OCI-LY1 (cell line): ENCODE results near the gene SLC26A9.

Experiments
- H2AFZ ChIP-seq: fragments of 200-600 bp; sonication (generic), shearing (Covaris generic); 2 replicates; pipeline ENCODE4 v1.6.0; 2014; ENCODE audit warnings: antibody characterized with exemption, mild to moderate bottlenecking, low read length
- H3F3A ChIP-seq: fragments of 200-600 bp; sonication (generic), shearing (Covaris generic); 2 replicates; pipeline ENCODE4 v1.6.0; 2014; ENCODE audit warnings: mild to moderate bottlenecking, antibody characterized with exemption, low read length, moderate library complexity; ENCODE audit not compliant: insufficient read depth
- H3K27ac ChIP-seq: fragments of 200-600 bp; sonication (generic); 2 replicates; pipeline ENCODE4 v1.5.1; 2014; ENCODE audit warnings: low read length, mixed run types, mild to moderate bottlenecking, low read depth; ENCODE audit not compliant: poor library complexity, severe bottlenecking
- H3K27me3 ChIP-seq: fragments of 200-600 bp; sonication (generic); 2 replicates; pipeline ENCODE4 v1.6.0; 2014; ENCODE audit warnings: antibody characterized with exemption, mild to moderate bottlenecking, low read length, moderate library complexity; ENCODE audit not compliant: insufficient read depth
- H3K36me3 ChIP-seq: fragments of 200-600 bp; sonication (generic); 2 replicates; pipeline ENCODE4 v1.6.1; 2014; ENCODE audit warnings: mild to moderate bottlenecking, antibody characterized with exemption, low read length, moderate library complexity, mixed read lengths; ENCODE audit not compliant: insufficient read depth
- H3K4me1 ChIP-seq: fragments of 200-600 bp; sonication (generic); 2 replicates; pipeline ENCODE4 v1.5.1; 2014; ENCODE audit warnings: mild to moderate bottlenecking, low read length, moderate library complexity; ENCODE audit not compliant: insufficient read depth, severe bottlenecking
- H3K4me2 ChIP-seq: fragments of 200-600 bp; sonication (generic), shearing (Covaris generic); 2 replicates; pipeline ENCODE4 v1.6.1; 2014; ENCODE audit warnings: low read length
- H3K4me3 ChIP-seq: fragments of 200-600 bp; sonication (generic); 2 replicates; pipeline ENCODE4 v1.5.1; 2014; ENCODE audit warnings: low read length, low read depth, mild to moderate bottlenecking, mixed read lengths; ENCODE audit not compliant: poor library complexity, severe bottlenecking
- H3K79me2 ChIP-seq: fragments of 200-600 bp; shearing (Covaris generic); 2 replicates; pipeline ENCODE4 v1.6.1; 2016; ENCODE audit warnings: mixed run types, low read length, mixed read lengths; ENCODE audit not compliant: insufficient read depth
- H3K9ac ChIP-seq: fragments of 200-600 bp; sonication (generic), shearing (Covaris generic); 2 replicates; pipeline ENCODE4 v1.6.1; 2014; ENCODE audit warnings: mild to moderate bottlenecking, low read length, mixed read lengths
- H3K9me2 ChIP-seq: fragments of 200-600 bp; sonication (generic), shearing (Covaris generic); 2 replicates; pipeline ENCODE4 v1.6.1; 2014; ENCODE audit warnings: low read depth, mild to moderate bottlenecking, low read length, mixed read lengths
- H3K9me3 ChIP-seq: fragments of 200-600 bp; shearing (Covaris generic); 2 replicates; pipeline ENCODE4 v1.6.1; 2014; ENCODE audit warnings: low read length, mixed read lengths
- H4K20me1 ChIP-seq: fragments of 200-600 bp; sonication (generic), shearing (Covaris generic); 2 replicates; pipeline ENCODE4 v1.6.0; 2016; ENCODE audit warnings: mild to moderate bottlenecking, low read length; ENCODE audit not compliant: insufficient read depth
- CTCF ChIP-seq: fragments of 200-600 bp; sonication (generic), shearing (Covaris generic); IDR thresholded peaks from 2 replicates; pipeline ENCODE4 v1.5.1; 2017; ENCODE audit warnings: mild to moderate bottlenecking, antibody characterized with exemption, low read length, moderate library complexity, mixed read lengths
- EZH2 ChIP-seq: fragments of 200-600 bp; sonication (generic), shearing (Covaris generic); IDR thresholded peaks from 2 replicates; pipeline ENCODE4 v1.8.0; 2017; ENCODE audit warnings: borderline replicate concordance, mixed run types, mild to moderate bottlenecking, antibody characterized with exemption, low read length, moderate library complexity, mixed read lengths

SLC26A9 gene

GRCh38 chr1:205920159-205920558 lies 23.1 kb downstream of the SLC26A9 start:
- H3K4me1 ChIP-seq = no peaks in the 10 kb centered on the region
- TF ChIP-seq CTCF (no peak), EZH2 (no peak)
- H3K79me2 ChIP-seq = no peaks in the 10 kb centered on the region
- H3K9me3 ChIP-seq = no peaks in the 10 kb centered on the region
- no peak overlapping the region for H2AFZ ChIP-seq
- no peaks in the 10 kb centered on the region for H4K20me1 ChIP-seq
- no peaks in the 10 kb centered on the region for H3K9me2 ChIP-seq
- no peaks in the 10 kb centered on the region for H3K36me3 ChIP-seq
- no peak overlapping the region for H3K4me2 ChIP-seq
- no peaks in the 10 kb centered on the region; the same call in 1 of the 2 replicates for H3K27me3 ChIP-seq
- no peak overlapping the region for H3K27ac ChIP-seq
- no peaks in the 10 kb centered on the region for H3F3A ChIP-seq
- no peak overlapping the region for H3K9ac ChIP-seq
- H3K4me3 ChIP-seq = no peak overlapping the region

GRCh38 chr1:205918955-205919746 lies 24.1 kb downstream of the SLC26A9 start:
- Histone ChIP-seq H3K9me2 (no peaks in the 10 kb centered on the region), H4K20me1 (no peaks in the 10 kb centered on the region), H3K9ac (no peak overlapping the region), H3K36me3 (no peaks in the 10 kb centered on the region), H3K4me2 (no peak overlapping the region), H3K27ac (no peak overlapping the region), H3K4me1 (no peaks in the 10 kb centered on the region), H2AFZ (no peak overlapping the region), H3K9me3 (no peaks in the 10 kb centered on the region), H3K27me3 (no peaks in the 10 kb centered on the region; the same call in 1 of the 2 replicates), H3K79me2 (no peaks in the 10 kb centered on the region), H3F3A (no peaks in the 10 kb centered on the region), H3K4me3 (no peak overlapping the region)
- TF ChIP-seq EZH2 = no peak
- TF ChIP-seq CTCF = peak; percentile 75

GRCh38 chr1:205917466-205918238 lies 25.6 kb downstream of the SLC26A9 start:
- no peaks in the 10 kb centered on the region for H3K4me1 ChIP-seq
- no peaks in the 10 kb centered on the region for H3K36me3 ChIP-seq
- H3K9ac ChIP-seq = no peak overlapping the region
- H3K27ac ChIP-seq = no peak overlapping the region
- no peak overlapping the region for H2AFZ ChIP-seq
- TF ChIP-seq CTCF (no peak), EZH2 (no peak)
- H3K27me3 ChIP-seq = peaks cover 6% of the 10 kb centered on the region
- no peaks in the 10 kb centered on the region for H4K20me1 ChIP-seq
- no peak overlapping the region for H3K4me2 ChIP-seq
- H3K4me3 ChIP-seq = no peak overlapping the region
- no peaks in the 10 kb centered on the region for H3F3A ChIP-seq
- H3K79me2 ChIP-seq = no peaks in the 10 kb centered on the region
- no peaks in the 10 kb centered on the region for H3K9me2 ChIP-seq
- H3K9me3 ChIP-seq = no peaks in the 10 kb centered on the region
